GM18858 (cell line): ENCODE data around the gene C2orf66.

Experiments
- ATAC-seq: cut with Tn5 transposase; IDR thresholded peaks from one replicate; pipeline ENCODE4 v1.9.1; 2021; ENCODE audit not compliant: unreplicated experiment

The C2orf66 gene

DNA sequence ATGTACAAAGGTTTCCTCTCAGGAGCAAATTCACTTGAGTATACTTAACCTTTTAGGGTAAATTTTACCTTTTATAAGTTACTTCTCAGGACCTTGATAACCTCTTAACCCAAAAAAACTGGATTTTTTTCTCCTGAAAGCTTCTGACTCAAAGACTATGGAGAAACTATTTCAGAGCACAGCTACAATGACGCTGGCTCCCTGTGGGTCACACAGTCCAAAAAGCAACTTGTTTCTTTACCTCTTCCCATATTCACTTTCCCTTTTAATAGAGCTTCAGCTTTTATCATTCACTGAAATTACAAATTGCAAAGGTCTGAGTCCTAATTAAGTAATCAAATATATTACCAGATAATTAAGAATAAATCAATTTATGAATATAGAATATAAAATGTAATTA, 42.1 kb downstream of the C2orf66 start:
- ATAC-seq: no peak

DNA sequence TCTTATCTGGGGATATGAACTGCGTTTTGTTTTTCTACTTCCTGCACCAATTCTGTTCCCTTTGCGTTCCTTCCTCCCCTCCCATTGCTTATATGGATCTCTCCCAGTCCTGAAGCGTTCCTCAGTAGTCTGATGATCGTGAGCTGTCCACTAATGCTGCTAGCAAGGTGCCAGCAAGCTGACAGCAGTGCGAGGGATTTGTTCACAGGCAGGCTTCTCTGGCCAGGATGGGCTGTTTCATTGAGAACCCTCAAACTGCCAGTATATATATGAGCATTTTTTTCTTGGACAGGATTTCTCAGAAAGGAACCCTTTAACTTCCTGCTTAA, 49.8 kb downstream of the C2orf66 start:
- no peak for ATAC-seq

DNA sequence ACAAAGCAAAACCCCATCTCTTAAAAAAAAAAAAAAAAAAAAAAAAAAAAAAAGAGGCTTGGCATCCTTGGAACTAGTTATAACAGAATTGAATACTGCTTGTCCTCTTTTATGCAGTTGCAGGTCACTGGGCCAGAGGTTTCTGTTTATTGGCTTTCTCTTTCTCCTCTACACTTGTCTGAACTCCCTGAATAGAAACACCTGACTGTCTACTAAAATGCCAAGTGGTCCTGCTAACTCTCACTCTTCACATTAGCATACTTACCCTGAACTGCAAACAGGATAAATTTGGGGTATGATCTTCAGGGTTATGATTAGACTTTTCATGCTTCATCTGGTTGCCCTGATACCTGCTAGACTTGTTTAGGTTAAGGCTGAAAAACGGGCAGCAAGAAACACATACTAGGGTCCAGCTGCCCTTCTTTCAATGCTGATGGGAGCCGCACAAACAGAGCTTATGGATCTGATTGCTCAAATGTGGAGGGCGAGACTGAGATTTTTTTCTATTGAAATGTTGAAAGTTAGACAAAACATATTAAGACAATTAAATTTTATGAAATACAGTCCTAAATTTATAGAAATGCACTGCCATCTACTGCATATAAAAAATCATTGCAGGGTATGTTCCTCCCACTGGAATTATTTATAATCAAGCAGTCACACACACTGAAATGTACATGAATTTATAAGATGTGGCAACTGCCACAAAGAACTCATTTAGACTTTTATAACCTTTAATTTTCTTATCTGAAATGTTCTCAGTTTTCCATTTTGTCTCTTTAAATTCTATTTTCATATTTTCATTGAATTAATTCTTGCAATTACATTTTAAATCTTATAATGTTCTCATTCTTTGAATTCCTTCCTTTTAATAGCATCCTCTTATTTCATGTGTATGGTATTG, 50.4 kb downstream of the C2orf66 start:
- ATAC-seq: no peak
